H1 (cell line): ENCODE measurements around the gene LPCAT1. TPM values are rescaled to one million over a fixed set of nuclear protein-coding genes. Genes with fewer than 3 reads are reported as not detected.
A peak's percentile ranks its signal among the peaks of the same experiment; 100 is the strongest.

Experiments
- CTCF ChIA-PET: fragments of 300-600 bp; sonication (Branson Sonifier 250); formaldehyde crosslinking; loops from one replicate; lab custom pipeline; 2021; ENCODE audit not compliant: partially characterized antibody; lab: Charles Lee
- POLR2A ChIA-PET: fragments of 300-600 bp; sonication (Branson Sonifier 250); formaldehyde crosslinking; loops from one replicate; lab custom pipeline; 2021; ENCODE audit warnings: inconsistent platforms; ENCODE audit not compliant: partially characterized antibody; lab: Charles Lee
- DNase-seq, 2 experiments: peaks; one replicate each; pipeline versions ENCODE4 v3.0.0 to v3.0.0-alpha.2; 2010 to 2022; ENCODE audit warnings: low spot score in 2 of 2, low read depth in 1 of 2, mixed read lengths in 1 of 2
- FAIRE-seq: peaks from 2 replicates; lab custom pipeline; 2011; peaks lifted over from hg19 to GRCh38; lab: Jason Lieb, UNC
- H2AFZ ChIP-seq: 2 replicates; pipeline ENCODE4 v1.8.1; 2012; ENCODE audit warnings: low read length, inconsistent platforms
- H2AK5ac ChIP-seq: 2 replicates; pipeline ENCODE4 v1.6.1; 2013; ENCODE audit warnings: low read depth, low read length
- H2BK120ac ChIP-seq: replicated peaks from 2 replicates; pipeline ENCODE3; 2013; ENCODE audit warnings: low read depth, low read length, inconsistent platforms
- H2BK12ac ChIP-seq: 2 replicates; pipeline ENCODE4 v1.6.1; 2013; ENCODE audit warnings: low read depth, low read length
- H2BK15ac ChIP-seq: 2 replicates; pipeline ENCODE4 v1.6.1; 2013; ENCODE audit warnings: low read length
- H2BK20ac ChIP-seq: 2 replicates; pipeline ENCODE4 v1.6.1; 2013; ENCODE audit warnings: low read length
- H2BK5ac ChIP-seq: 2 replicates; pipeline ENCODE4 v1.6.1; 2013; ENCODE audit warnings: low read depth, low read length
- H3K14ac ChIP-seq: 2 replicates; pipeline ENCODE4 v1.6.1; 2013; ENCODE audit warnings: inconsistent platforms; ENCODE audit not compliant: insufficient read length
- H3K18ac ChIP-seq: 2 replicates; pipeline ENCODE4 v1.6.1; 2013; ENCODE audit warnings: low read length; ENCODE audit errors: extremely low read depth
- H3K23ac ChIP-seq: 2 replicates; pipeline ENCODE4 v1.6.1; 2013; ENCODE audit warnings: inconsistent platforms; ENCODE audit not compliant: insufficient read length
- H3K23me2 ChIP-seq: 2 replicates; pipeline ENCODE4 v1.6.1; 2013; ENCODE audit warnings: low read depth, low read length
- H3K27ac ChIP-seq: 2 replicates; pipeline ENCODE4 v1.6.1; 2011; ENCODE audit warnings: low read depth, low read length, inconsistent platforms
- H3K27me3 ChIP-seq, 4 experiments: replicated peaks in 1 of 4; 1 replicate in 1 of 4; 2 replicates in 3 of 4; pipeline versions ENCODE4 v1.6.1 to v1.8.1; 2011 to 2013; ENCODE audit warnings: low read length in 3 of 4, mild to moderate bottlenecking in 3 of 4, inconsistent platforms in 2 of 4, mixed read lengths in 2 of 4, moderate library complexity in 1 of 4; ENCODE audit not compliant: control insufficient read depth in 3 of 4, insufficient read depth in 3 of 4; ENCODE audit errors: extremely low read depth in 1 of 4
- H3K36me3 ChIP-seq, 4 experiments: 2 replicates each; pipeline versions ENCODE4 v1.6.1 to v1.8.1; 2011 to 2013; ENCODE audit warnings: mild to moderate bottlenecking in 4 of 4, low read length in 3 of 4, moderate library complexity in 2 of 4, control low read depth in 1 of 4, inconsistent platforms in 1 of 4; ENCODE audit not compliant: insufficient read depth in 4 of 4, control insufficient read depth in 2 of 4
- H3K4ac ChIP-seq: replicated peaks from 2 replicates; pipeline ENCODE3; 2013; ENCODE audit warnings: low read length, low read depth, mixed read lengths, inconsistent platforms; ENCODE audit not compliant: insufficient read length
- H3K4me1 ChIP-seq, 4 experiments: replicated peaks in 1 of 4; 1 replicate in 1 of 4; 2 replicates in 3 of 4; pipeline versions ENCODE4 v1.6.1 to v1.8.1; 2011 to 2013; ENCODE audit warnings: low read length in 3 of 4, inconsistent platforms in 2 of 4, mixed read lengths in 1 of 4; ENCODE audit not compliant: insufficient read depth in 4 of 4, control insufficient read depth in 3 of 4
- H3K4me2 ChIP-seq, 2 experiments: 2 replicates each; pipeline versions ENCODE4 v1.6.1 to v1.8.1; 2011 to 2013; ENCODE audit warnings: low read depth in 2 of 2, low read length in 2 of 2, control low read depth in 1 of 2, inconsistent platforms in 1 of 2, mild to moderate bottlenecking in 1 of 2; ENCODE audit not compliant: insufficient read depth in 1 of 2
- H3K4me3 ChIP-seq, 4 experiments: fragments of 200-600, 300-600 bp in 1 of 4; sonication (generic), shearing (Covaris generic), sonication (Bioruptor Twin) in 1 of 4; 2 replicates each; pipeline versions ENCODE4 v1.5.1 to v1.8.1; 2011 to 2016; ENCODE audit warnings: low read length in 4 of 4, low read depth in 3 of 4, control low read depth in 2 of 4, inconsistent platforms in 2 of 4, mild to moderate bottlenecking in 2 of 4, mixed read lengths in 1 of 4, moderate library complexity in 1 of 4; ENCODE audit not compliant: insufficient read depth in 2 of 4; ENCODE audit errors: extremely low read depth in 1 of 4
- H3K56ac ChIP-seq: replicated peaks from 2 replicates; pipeline ENCODE3; 2013; ENCODE audit warnings: low read depth, mild to moderate bottlenecking, mixed read lengths, low read length, inconsistent platforms; ENCODE audit not compliant: insufficient read length
- H3K79me1 ChIP-seq: 2 replicates; pipeline ENCODE4 v1.6.1; 2013; ENCODE audit warnings: low read depth, low read length, control low read depth
- H3K79me2 ChIP-seq, 2 experiments: 2 replicates each; pipeline versions ENCODE4 v1.6.1 to v1.8.1; 2012 to 2013; ENCODE audit warnings: low read length in 2 of 2, mild to moderate bottlenecking in 2 of 2, inconsistent platforms in 1 of 2; ENCODE audit not compliant: insufficient read depth in 2 of 2, control insufficient read depth in 1 of 2
- H3K9ac ChIP-seq, 4 experiments: replicated peaks in 1 of 4; 1 replicate in 1 of 4; 2 replicates in 3 of 4; pipeline versions ENCODE4 v1.6.1 to v1.8.1; 2011 to 2013; ENCODE audit warnings: low read depth in 3 of 4, low read length in 3 of 4, control low read depth in 2 of 4, mild to moderate bottlenecking in 2 of 4, moderate library complexity in 2 of 4, inconsistent platforms in 1 of 4; ENCODE audit errors: extremely low read depth in 1 of 4
- H3K9me3 ChIP-seq, 2 experiments: 2 replicates each; pipeline versions ENCODE4 v1.6.1 to v1.8.1; 2012 to 2013; ENCODE audit warnings: mild to moderate bottlenecking in 2 of 2, moderate library complexity in 2 of 2, control low read depth in 1 of 2, inconsistent platforms in 1 of 2, low read depth in 1 of 2, low read length in 1 of 2, mixed read lengths in 1 of 2; ENCODE audit not compliant: insufficient read depth in 2 of 2
- H4K20me1 ChIP-seq, 2 experiments: replicated peaks in 1 of 2; 2 replicates each; pipeline versions ENCODE3 to v1.8.1; 2011 to 2013; ENCODE audit warnings: inconsistent platforms in 2 of 2, low read length in 2 of 2, mild to moderate bottlenecking in 1 of 2; ENCODE audit not compliant: insufficient read depth in 2 of 2, control insufficient read depth in 1 of 2
- H4K5ac ChIP-seq: 2 replicates; pipeline ENCODE4 v1.6.1; 2013; ENCODE audit warnings: low read length, low read depth, mixed read lengths, inconsistent platforms; ENCODE audit not compliant: insufficient read length
- H4K8ac ChIP-seq: 2 replicates; pipeline ENCODE4 v1.8.0; 2013; ENCODE audit warnings: mild to moderate bottlenecking, moderate library complexity, low read length, inconsistent platforms; ENCODE audit not compliant: insufficient read depth; ENCODE audit errors: extremely low read depth
- H4K91ac ChIP-seq: replicated peaks from 2 replicates; pipeline ENCODE3; 2013; ENCODE audit warnings: low read length, mixed read lengths, inconsistent platforms; ENCODE audit not compliant: insufficient read length
- EGR1 ChIP-seq: IDR thresholded peaks from 2 replicates; pipeline ENCODE4 v1.6.1; 2011; ENCODE audit warnings: low read depth, low read length, borderline replicate concordance
- EP300 ChIP-seq, 2 experiments: IDR thresholded peaks; 1 replicate in 1 of 2; 2 replicates in 1 of 2; pipeline ENCODE4 v1.6.1; 2011 to 2012; ENCODE audit warnings: low read depth in 2 of 2, low read length in 2 of 2, mild to moderate bottlenecking in 2 of 2, borderline replicate concordance in 1 of 2, inconsistent platforms in 1 of 2, moderate library complexity in 1 of 2
- GABPA ChIP-seq: IDR thresholded peaks from 2 replicates; pipeline ENCODE4 v1.6.1; 2011; ENCODE audit warnings: mild to moderate bottlenecking, low read length, moderate library complexity, borderline replicate concordance; ENCODE audit not compliant: insufficient read depth
- JUN ChIP-seq: IDR thresholded peaks from 2 replicates; pipeline ENCODE4 v1.6.1; 2011; ENCODE audit warnings: low read depth, mild to moderate bottlenecking, improper control_type of control experiment, low read length
- POLR2AphosphoS5 ChIP-seq: IDR thresholded peaks from 2 replicates; pipeline ENCODE4 v1.6.1; 2011; ENCODE audit warnings: low read depth, low read length
- TAF7 ChIP-seq: optimal IDR thresholded peaks from 2 replicates; pipeline ENCODE3; 2011; ENCODE audit warnings: low read depth, mild to moderate bottlenecking, inconsistent platforms, low read length, moderate library complexity, borderline replicate concordance
- WGBS, 2 experiments: shearing (Covaris generic) in 1 of 2; methylation state at CpG; one replicate each; pipeline versions ENCODE4 v1.1.6 to v1.1.7; 2013 to 2015; ENCODE audit warnings: low lambda C conversion rate in 2 of 2, mixed read lengths in 2 of 2, inconsistent platforms in 1 of 2, low coverage in 1 of 2, missing lambda C conversion rate in 1 of 2; ENCODE audit not compliant: insufficient replicate concordance in 2 of 2, insufficient coverage in 1 of 2, insufficient read length in 1 of 2; ENCODE audit errors: extremely low coverage in 1 of 2, missing lambda C conversion rate in 1 of 2; 5-methylcytosine and 5-hydroxymethylcytosine counted together
- polyA plus RNA-seq, 7 experiments: library from polyadenylated mRNA; depleted of rRNA in 3 of 7; stranded (reverse) in 5 of 7; unstranded in 2 of 7; fragments of >200 nt in 5 of 7; fragments of 200-250 nt in 2 of 7; gene quantifications; 1 replicate in 5 of 7; 2 replicates in 1 of 7; 4 replicates in 1 of 7; pipeline versions ENCODE4 v1.2.1 to v1.2.3, GENCODE V29; 2011 to 2013; ENCODE audit warnings: missing spikeins in 2 of 7, mixed read lengths in 2 of 7
- total RNA-seq: library from RNA; stranded (reverse); fragmentation: NEBNext Ultra II Directional; extraction: Animal tissue kit (Norgen Biotek cat#: 25700); gene quantifications from 2 replicates; pipeline ENCODE4 v1.2.1, GENCODE V29; 2021

LPCAT1 gene
- total and polyA plus RNA-seq, 2 of the 8 experiments (the other 6 are each of a cell fraction or from before 2014, with no cell fraction given) = 107 to 260 TPM

DNA sequence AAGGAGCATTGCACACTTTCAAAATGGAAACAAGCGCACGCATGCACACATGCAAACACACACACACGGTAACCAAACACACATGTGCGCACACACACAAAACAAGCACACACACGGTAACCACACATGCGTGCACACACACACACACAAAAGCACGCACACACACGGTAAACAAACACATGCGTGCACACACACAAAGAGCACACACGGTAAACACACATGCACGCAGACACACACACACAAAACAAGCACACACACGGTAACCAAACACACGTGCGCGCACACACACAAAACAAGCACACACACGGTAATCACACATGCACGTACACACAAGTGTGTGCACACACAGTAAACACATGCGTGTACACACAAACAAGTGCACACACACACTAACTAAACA is 59.2 kb downstream of the LPCAT1 start:
- no peak overlapping the region for H3K23ac ChIP-seq
- no peak overlapping the region; the same call in 1 of the 2 replicates for H2BK5ac ChIP-seq
- H2BK20ac ChIP-seq = 0 out of 2 replicates have a peak overlapping the region, but pooled peaks have one; percentile 21
- peaks cover 0 to 19% of the 10 kb centered on the region in 2 experiments for H4K20me1 ChIP-seq
- H3K4me2 ChIP-seq = no peak overlapping the region
- no peaks in the 10 kb centered on the region; a peak in 1 of 7 replicates for H3K27me3 ChIP-seq
- 90% methylated on average over 18 of the region's 18 CpGs; no CpG with 5 or more reads in 1 of the 2 experiments for WGBS, 2 experiments
- H3K79me1 ChIP-seq = peaks cover 10% of the 10 kb centered on the region; the same call in 1 of the 2 replicates
- no peaks in the 10 kb centered on the region for H3K4me1 ChIP-seq
- no peak overlapping the region for H3K56ac ChIP-seq
- DNase-seq (no peak), FAIRE-seq (no peak)
- H2AFZ ChIP-seq = no peak overlapping the region
- POLR2A ChIA-PET = interaction anchor here (1.3 kb wide), 1 partner anchor 84 kb away, joined by 3 read pairs; no protein-coding TSS in a partner anchor
- 0 out of 2 replicates have a peak overlapping the region, but pooled peaks have one; percentile 24 for H2AK5ac ChIP-seq
- no peak overlapping the region for H3K9ac ChIP-seq
- H3K4ac ChIP-seq = no peak overlapping the region
- H3K4me3 ChIP-seq = no peak overlapping the region
- no peak overlapping the region for H3K14ac ChIP-seq
- H3K23me2 ChIP-seq = 0 out of 2 replicates have a peak, but pooled peaks cover 1% of the 10 kb centered on the region
- H4K8ac ChIP-seq = no peak overlapping the region
- H4K91ac ChIP-seq = no peak overlapping the region
- peaks cover 9 to 14% of the 10 kb centered on the region in 2 experiments; a peak in 2 of 4 replicates for H3K9me3 ChIP-seq
- CTCF ChIA-PET = interaction anchor here (1.0 to 1.4 kb wide), 2 partner anchors 63 to 290 kb away, joined by 3 read pairs; no protein-coding TSS in a partner anchor
- H2BK15ac ChIP-seq = no peak overlapping the region
- H3K79me2 ChIP-seq = peaks cover 0 to 3% of the 10 kb centered on the region in 2 experiments; a peak in 1 of 4 replicates
- H3K18ac ChIP-seq = no peak overlapping the region
- peak overlapping the region; percentile 60; the same call in 1 of the 2 replicates for H2BK12ac ChIP-seq
- H4K5ac ChIP-seq = no peak overlapping the region
- no peak overlapping the region for H3K27ac ChIP-seq
- H3K36me3 ChIP-seq = peaks cover 17 to 83% (median 61%) of the 10 kb centered on the region in 4 experiments
- no peak overlapping the region for H2BK120ac ChIP-seq
- no peak for TF ChIP-seq JUN
- no peak; the same call in 1 of the 2 replicates for TF ChIP-seq POLR2AphosphoS5
- TF ChIP-seq EP300 (IDR thresholded peaks at IDR 0.05; ENCODE audit: borderline replicate concordance in 1 of 2, low read depth in 2 of 2, low read length in 2 of 2) = no peak
- no peak for TF ChIP-seq TAF7
- no peak for TF ChIP-seq GABPA
- no peak for TF ChIP-seq EGR1
